HL-60 (cell line): ENCODE measurements around the gene MDFIC2.
A peak's percentile ranks its signal among the peaks of the same experiment; 100 is the strongest.

Experiments used
- DNase-seq, 2 experiments: peaks; one replicate each; pipeline ENCODE4 v3.0.0-alpha.2; 2010 to 2020; ENCODE audit warnings: low read depth in 1 of 2, low spot score in 1 of 2
- H3K27ac ChIP-seq: fragments of 250-450 bp; sonication (Bioruptor Pico); replicated peaks from 2 replicates; pipeline ENCODE4 v1.5.1; 2020; ENCODE audit warnings: mild to moderate bottlenecking, moderate library complexity
- H3K27me3 ChIP-seq: fragments of 250-450 bp; sonication (Bioruptor Pico); 2 replicates; pipeline ENCODE4 v1.5.1; 2021; ENCODE audit warnings: mild to moderate bottlenecking, moderate library complexity; ENCODE audit not compliant: insufficient read depth, poor library complexity, severe bottlenecking
- H3K4me3 ChIP-seq: replicated peaks from 2 replicates; pipeline ENCODE4 v1.5.1; 2011; ENCODE audit warnings: mild to moderate bottlenecking, control low read depth, low read length; ENCODE audit not compliant: insufficient read depth
- CTCF ChIP-seq: IDR thresholded peaks from one replicate; pipeline ENCODE4 v1.5.1; 2011; ENCODE audit warnings: low read length, control low read depth, inconsistent platforms; ENCODE audit not compliant: insufficient read depth
- GABPA ChIP-seq: IDR thresholded peaks from 2 replicates; pipeline ENCODE4 v1.6.1; 2012; ENCODE audit warnings: low read depth
- POLR2AphosphoS5 ChIP-seq: IDR thresholded peaks from 2 replicates; pipeline ENCODE4 v1.6.1; 2012; ENCODE audit warnings: low read depth
- REST ChIP-seq: IDR thresholded peaks from 2 replicates; pipeline ENCODE4 v1.6.1; 2012; ENCODE audit warnings: low read depth; ENCODE audit not compliant: insufficient replicate concordance
- SPI1 ChIP-seq: IDR thresholded peaks from 2 replicates; pipeline ENCODE4 v1.6.1; 2012; ENCODE audit warnings: low read depth, mild to moderate bottlenecking, borderline replicate concordance

MDFIC2 gene

GRCh38 chr3:70249509-70250160 is 62.8 kb downstream of the MDFIC2 start:
- DNase-seq = no peak
- TF ChIP-seq GABPA = no peak
- no peak for TF ChIP-seq CTCF
- TF ChIP-seq REST = no peak
- no peak for TF ChIP-seq POLR2AphosphoS5
- TF ChIP-seq SPI1 = no peak
- Histone ChIP-seq H3K4me3 (no peak overlapping the region), H3K27me3 (no peaks in the 10 kb centered on the region), H3K27ac (no peak overlapping the region)

- TF ChIP-seq SPI1 (peak; percentile 70; the same call in 1 of the 2 replicates), POLR2AphosphoS5 (no peak), CTCF (no peak), REST (no peak), GABPA (no peak)
- Histone ChIP-seq H3K27me3 (no peaks in the 10 kb centered on the region), H3K27ac (no peak overlapping the region), H3K4me3 (no peak overlapping the region)
- no peak for DNase-seq
These were observed 63.6 kb downstream of the MDFIC2 start for GRCh38 chr3:70248856-70249255.

- TF ChIP-seq SPI1 = no peak
- no peak for TF ChIP-seq POLR2AphosphoS5
- TF ChIP-seq GABPA = no peak
- TF ChIP-seq REST = no peak
- no peak for TF ChIP-seq CTCF
- DNase-seq = no peak
- Histone ChIP-seq H3K4me3 (no peak overlapping the region), H3K27me3 (no peaks in the 10 kb centered on the region), H3K27ac (no peak overlapping the region)
These were observed 64.5 kb downstream of the MDFIC2 start for GRCh38 chr3:70247955-70248354.
